GM10266 (cell line): ENCODE data around the gene PRSS12.
"Not testable (repeated sequence)": the region's sequence is repeated elsewhere in the genome, so short reads cannot be mapped to it uniquely, and the experiment has no call there.

Experiments used
- DNase-seq: peaks from one replicate; pipeline ENCODE4 v3.0.0; 2012; ENCODE audit errors: extremely low spot score
- TF ChIP-seq, protein P1 (sequence below): IDR thresholded peaks from 2 replicates; pipeline ENCODE4 v1.5.1; 2012; ENCODE audit warnings: mild to moderate bottlenecking, low read depth; ENCODE audit not compliant: control insufficient read depth, insufficient read depth; ENCODE audit errors: missing control alignments

The PRSS12 gene

DNA sequence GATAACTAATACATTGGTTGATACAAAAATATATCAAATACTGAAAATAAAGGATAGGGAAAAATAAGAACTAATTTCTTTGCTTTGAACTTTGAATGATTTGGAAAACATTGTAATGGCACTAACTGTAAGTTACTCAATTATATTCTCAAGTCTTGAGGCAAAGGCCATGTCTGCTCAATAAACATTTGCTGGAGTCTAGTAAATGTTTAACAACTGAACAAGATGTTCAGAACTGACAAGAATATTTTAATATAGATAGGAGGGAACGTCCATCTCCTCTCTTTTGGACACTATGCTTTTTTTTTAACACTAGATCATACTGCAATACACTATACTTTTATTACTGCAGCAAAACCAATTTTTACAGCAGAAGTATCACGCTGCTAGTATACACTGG, 76.2 kb downstream of the PRSS12 start:
- no peak for DNase-seq
- TF ChIP-seq, protein P1, sequence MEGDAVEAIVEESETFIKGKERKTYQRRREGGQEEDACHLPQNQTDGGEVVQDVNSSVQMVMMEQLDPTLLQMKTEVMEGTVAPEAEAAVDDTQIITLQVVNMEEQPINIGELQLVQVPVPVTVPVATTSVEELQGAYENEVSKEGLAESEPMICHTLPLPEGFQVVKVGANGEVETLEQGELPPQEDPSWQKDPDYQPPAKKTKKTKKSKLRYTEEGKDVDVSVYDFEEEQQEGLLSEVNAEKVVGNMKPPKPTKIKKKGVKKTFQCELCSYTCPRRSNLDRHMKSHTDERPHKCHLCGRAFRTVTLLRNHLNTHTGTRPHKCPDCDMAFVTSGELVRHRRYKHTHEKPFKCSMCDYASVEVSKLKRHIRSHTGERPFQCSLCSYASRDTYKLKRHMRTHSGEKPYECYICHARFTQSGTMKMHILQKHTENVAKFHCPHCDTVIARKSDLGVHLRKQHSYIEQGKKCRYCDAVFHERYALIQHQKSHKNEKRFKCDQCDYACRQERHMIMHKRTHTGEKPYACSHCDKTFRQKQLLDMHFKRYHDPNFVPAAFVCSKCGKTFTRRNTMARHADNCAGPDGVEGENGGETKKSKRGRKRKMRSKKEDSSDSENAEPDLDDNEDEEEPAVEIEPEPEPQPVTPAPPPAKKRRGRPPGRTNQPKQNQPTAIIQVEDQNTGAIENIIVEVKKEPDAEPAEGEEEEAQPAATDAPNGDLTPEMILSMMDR, result no peak

DNA sequence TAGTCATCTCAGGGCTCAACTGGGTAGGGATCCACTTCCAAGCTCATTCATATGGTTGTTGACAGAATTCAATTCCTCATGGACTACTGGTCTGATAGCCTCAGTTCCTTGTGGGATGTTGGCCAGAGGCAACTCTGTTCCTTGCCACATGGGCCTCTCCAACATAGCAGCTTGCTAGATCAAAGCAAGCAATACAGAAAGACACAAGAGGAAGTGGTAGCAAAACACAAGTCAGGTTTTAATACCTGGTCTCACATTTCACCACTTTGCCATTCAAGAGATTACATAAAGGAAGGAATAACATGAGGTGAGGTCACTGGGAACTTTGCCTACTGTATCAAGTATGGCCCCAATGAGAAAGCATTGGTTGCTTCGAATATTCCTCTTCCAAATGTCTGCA, 79.2 kb downstream of the PRSS12 start:
- TF ChIP-seq, protein P1, result no peak
- no peak for DNase-seq

DNA sequence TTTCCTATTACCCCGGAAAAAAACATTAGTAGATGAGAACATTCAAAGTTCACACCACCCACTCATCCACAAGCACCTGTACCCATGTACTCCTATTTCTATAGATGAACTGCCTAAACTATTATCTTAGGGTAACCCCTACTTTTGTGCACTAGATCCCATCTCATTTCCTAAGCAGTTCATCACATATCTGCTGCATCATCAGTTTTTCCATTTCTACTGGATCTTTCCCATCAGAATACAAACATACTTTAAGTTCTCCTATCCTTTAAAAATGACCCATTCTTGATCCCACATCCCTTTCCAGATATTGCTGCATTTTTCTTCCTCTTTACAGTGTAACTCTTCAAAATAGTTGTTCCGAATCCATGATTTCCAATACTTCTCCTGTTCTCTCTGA, 81.0 kb downstream of the PRSS12 start:
- TF ChIP-seq, protein P1, result no peak

GRCh38 chr4:118270492-118270891, 82.3 kb downstream of the PRSS12 start:
- TF ChIP-seq, protein P1, result peak; percentile 57
- peak; percentile 35 for DNase-seq

More for the DNA sequence above, 81.0 kb downstream of the PRSS12 start:
- no peak for DNase-seq

DNA sequence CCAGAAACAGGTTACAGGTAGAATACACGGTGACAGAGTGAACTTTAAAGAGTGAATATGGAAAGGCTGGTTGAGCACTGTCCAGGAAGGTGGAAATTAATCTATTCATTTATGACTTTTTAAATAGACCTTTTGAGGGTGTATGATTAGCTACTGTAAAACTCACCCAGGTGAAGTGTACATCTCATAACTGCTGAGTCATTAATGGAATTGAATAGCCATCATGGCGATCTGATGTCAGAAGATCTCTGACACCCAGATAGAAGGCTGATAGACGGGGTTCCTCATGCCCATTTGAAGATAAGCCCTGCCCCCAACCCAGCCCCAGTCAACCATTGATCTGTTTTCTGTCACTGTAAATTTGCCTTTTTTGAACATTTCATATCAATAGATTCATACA, 84.0 kb downstream of the PRSS12 start:
- no peak for DNase-seq
- TF ChIP-seq, protein P1, result no peak

GRCh38 chr4:118266145-118266496, 86.7 kb downstream of the PRSS12 start:
- DNase-seq, result not testable (repeated sequence)

DNA sequence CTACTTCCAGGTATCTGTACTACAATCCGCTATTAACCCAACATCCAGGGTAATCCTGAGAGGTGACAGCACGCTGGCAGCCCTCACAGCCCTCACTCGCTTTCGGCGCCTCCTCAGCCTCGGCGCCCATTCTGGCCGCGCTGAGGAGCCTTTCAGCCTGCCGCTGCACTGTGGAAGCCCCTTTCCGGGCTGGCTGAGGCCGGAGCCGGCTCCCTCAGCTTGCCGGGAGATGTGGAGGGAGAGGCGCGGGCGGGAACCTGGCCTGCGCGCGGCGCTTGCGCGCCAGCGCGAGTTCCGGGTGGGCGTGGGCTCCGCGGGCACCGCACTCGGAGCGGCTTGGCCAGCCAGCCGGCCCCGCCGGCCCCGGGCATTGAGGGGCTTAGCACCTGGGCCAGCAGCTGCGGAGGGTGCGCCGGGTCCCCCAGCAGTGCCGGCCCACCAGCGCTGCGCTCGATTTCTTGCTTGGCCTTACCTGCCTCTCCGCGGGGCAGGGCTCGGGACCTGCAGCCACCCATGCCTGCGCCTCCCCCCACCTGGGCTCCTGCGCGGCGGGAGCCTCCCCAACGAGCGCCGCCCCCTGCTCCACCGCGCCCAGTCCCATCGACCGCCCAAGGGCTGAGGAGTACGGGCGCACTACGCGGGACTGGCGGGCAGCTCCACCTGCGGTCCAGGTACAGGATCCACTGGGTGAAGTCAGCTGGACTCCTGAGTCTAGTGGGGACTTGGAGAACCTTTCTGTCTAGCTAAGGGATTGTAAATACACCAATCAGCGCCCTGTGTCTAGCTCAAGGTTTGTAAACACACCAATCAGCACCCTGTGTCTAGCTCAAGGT, 87.3 kb downstream of the PRSS12 start:
- DNase-seq, result no peak
- TF ChIP-seq, protein P1, result no peak
